HepG2 (cell line): Measurements from ENCODE around the gene UBL7. TPM values are rescaled to one million over a fixed set of nuclear protein-coding genes. Genes with fewer than 3 reads are reported as not detected.

Source experiments
- ATAC-seq: fragments of 200-7000 bp; cut with Tn5 transposase; 3 replicates; pipeline ENCODE4 v1.9.1; 2020; ENCODE audit warnings: mild to moderate bottlenecking, moderate library complexity
- BruUV-seq: library from RNA; stranded (reverse); fragments of 400-500 nt; replicated peaks from 2 replicates; lab custom pipeline; 2021; lab: Mats Ljungman, UMichigan
- CTCF ChIA-PET: fragments of 300-600 bp; formaldehyde crosslinking; extraction: SDS; loops from one replicate; lab custom pipeline; 2021; ENCODE audit warnings: low total read pairs, inconsistent platforms, low intra/inter-chr PET ratio; lab: Yijun Ruan, JAX
- POLR2A ChIA-PET: fragments of 350-600 bp; sonication (Branson Sonifier 250); formaldehyde crosslinking; loops from one replicate; lab custom pipeline; 2020; ENCODE audit warnings: antibody characterized with exemption, inconsistent platforms; lab: Yijun Ruan, JAX
- DNase-seq: peaks from one replicate; pipeline ENCODE4 v3.0.0-alpha.2; 2015; ENCODE audit warnings: low spot score
- FAIRE-seq: peaks from 3 replicates; lab custom pipeline; 2011; peaks lifted over from hg19 to GRCh38; lab: Jason Lieb, UNC
- H2AFZ ChIP-seq: one replicate; pipeline ENCODE4 v1.6.1; 2011; ENCODE audit warnings: low read length, inconsistent platforms
- H3K27ac ChIP-seq: fragments of 300-600 bp; 3 replicates; pipeline ENCODE4 v1.8.0; 2011; ENCODE audit warnings: mixed run types, mild to moderate bottlenecking, mixed read lengths, low read length, inconsistent platforms; ENCODE audit not compliant: insufficient read depth; ENCODE audit errors: extremely low read length
- H3K27me3 ChIP-seq, 2 experiments: fragments of 200-600 bp in 1 of 2; 2 replicates in 1 of 2; 3 replicates in 1 of 2; pipeline versions ENCODE4 v1.6.0 to v1.8.0; 2011; ENCODE audit warnings: low read length in 2 of 2, mild to moderate bottlenecking in 2 of 2, moderate library complexity in 2 of 2, inconsistent platforms in 1 of 2; ENCODE audit not compliant: insufficient read depth in 2 of 2, control insufficient read depth in 1 of 2
- H3K36me3 ChIP-seq, 2 experiments: fragments of 200-600 bp in 1 of 2; replicated peaks in 1 of 2; 2 replicates in 1 of 2; 3 replicates in 1 of 2; pipeline versions ENCODE4 v1.5.1 to v1.8.0; 2011; ENCODE audit warnings: low read length in 2 of 2, inconsistent platforms in 1 of 2; ENCODE audit not compliant: insufficient read depth in 2 of 2, control insufficient read depth in 1 of 2
- H3K4me1 ChIP-seq: 2 replicates; pipeline ENCODE4 v1.5.1; 2012; ENCODE audit warnings: low read length, inconsistent platforms; ENCODE audit not compliant: insufficient read depth
- H3K4me2 ChIP-seq: 2 replicates; pipeline ENCODE4 v1.6.0; 2011; ENCODE audit warnings: low read depth, low read length, inconsistent platforms
- H3K4me3 ChIP-seq, 3 experiments: fragments of 200-600 bp in 1 of 3; sonication (generic), shearing (Covaris generic) in 1 of 3; replicated peaks in 1 of 3; 2 replicates each; pipeline ENCODE4 v1.5.1; 2011 to 2016; ENCODE audit warnings: low read length in 3 of 3, inconsistent platforms in 2 of 3, low read depth in 2 of 3, mild to moderate bottlenecking in 2 of 3, control low read depth in 1 of 3, mixed read lengths in 1 of 3; ENCODE audit not compliant: insufficient read depth in 1 of 3
- H3K79me2 ChIP-seq: one replicate; pipeline ENCODE4 v1.6.1; 2011; ENCODE audit warnings: low read length, inconsistent platforms; ENCODE audit not compliant: insufficient read depth
- H3K9ac ChIP-seq: 2 replicates; pipeline ENCODE4 v1.6.0; 2011; ENCODE audit warnings: mild to moderate bottlenecking, low read depth, low read length, inconsistent platforms; ENCODE audit not compliant: insufficient read depth
- H3K9me3 ChIP-seq: 2 replicates; pipeline ENCODE4 v1.5.1; 2012; ENCODE audit warnings: mild to moderate bottlenecking, low read length
- H4K20me1 ChIP-seq: 2 replicates; pipeline ENCODE4 v1.6.0; 2011; ENCODE audit warnings: inconsistent platforms, mild to moderate bottlenecking, low read length, moderate library complexity; ENCODE audit not compliant: insufficient read depth
- EP300 ChIP-seq, 3 experiments: sonication (generic) in 1 of 3; formaldehyde crosslinking in 1 of 3; IDR thresholded peaks; 2 replicates each; pipeline versions ENCODE4 v1.5.1 to v1.6.1; 2011 to 2020; ENCODE audit warnings: low read depth in 2 of 3, low read length in 2 of 3, borderline replicate concordance in 1 of 3, improper control_type of control experiment in 1 of 3, mild to moderate bottlenecking in 1 of 3, missing genetic modification reagents in 1 of 3, moderate library complexity in 1 of 3
- MIER2 ChIP-seq: IDR thresholded peaks from 2 replicates; pipeline ENCODE4 v1.6.1; 2016; ENCODE audit warnings: missing biosample characterization, missing genetic modification reagents
- MYPOP ChIP-seq: sonication (generic); formaldehyde crosslinking; IDR thresholded peaks from 2 replicates; pipeline ENCODE4 v1.8.1; 2023; ENCODE audit warnings: mild to moderate bottlenecking, moderate library complexity, missing genetic modification reagents
- PLRG1 ChIP-seq: fragments of 450-650 bp; conservative IDR thresholded peaks from 2 replicates; pipeline ENCODE4 v1.6.1; 2016
- PTBP1 ChIP-seq: fragments of 200-400 bp; formaldehyde crosslinking; IDR thresholded peaks from 2 replicates; pipeline ENCODE4 v1.6.1; 2018; ENCODE audit warnings: low read length, low read depth; ENCODE audit not compliant: poor library complexity, severe bottlenecking
- RBAK ChIP-seq: sonication (generic); formaldehyde crosslinking; IDR thresholded peaks from 2 replicates; pipeline ENCODE4 v1.5.1; 2020; ENCODE audit warnings: mild to moderate bottlenecking, missing genetic modification reagents
- RXRA ChIP-seq: sonication (generic); formaldehyde crosslinking; IDR thresholded peaks from 2 replicates; pipeline ENCODE4 v1.5.1; 2020; ENCODE audit warnings: missing genetic modification reagents
- SOX13 ChIP-seq, 3 experiments: fragments of 450-650 bp in 1 of 3; sonication (generic) in 1 of 3; formaldehyde crosslinking in 1 of 3; IDR thresholded peaks in 2 of 3; conservative IDR thresholded peaks in 1 of 3; 2 replicates each; pipeline versions ENCODE4 v1.5.0 to v1.6.1; 2016 to 2020; ENCODE audit warnings: antibody characterized with exemption in 1 of 3, mild to moderate bottlenecking in 1 of 3, missing compliant biosample characterization in 1 of 3, missing genetic modification reagents in 1 of 3, moderate library complexity in 1 of 3
- ZC3H4 ChIP-seq: sonication (generic); formaldehyde crosslinking; IDR thresholded peaks from 2 replicates; pipeline ENCODE4 v1.4.0; 2020; ENCODE audit warnings: missing genetic modification reagents, borderline replicate concordance
- ZNF121 ChIP-seq: sonication (generic); formaldehyde crosslinking; IDR thresholded peaks from 2 replicates; pipeline ENCODE4 v1.5.0; 2020; ENCODE audit warnings: mild to moderate bottlenecking, missing genetic modification reagents
- ZNF331 ChIP-seq: sonication (generic); formaldehyde crosslinking; IDR thresholded peaks from 2 replicates; pipeline ENCODE4 v1.4.0; 2020; ENCODE audit warnings: missing genetic modification reagents
- ZNF44 ChIP-seq: sonication (generic); formaldehyde crosslinking; IDR thresholded peaks from 2 replicates; pipeline ENCODE4 v1.5.1; 2020; ENCODE audit warnings: mild to moderate bottlenecking, missing genetic modification reagents
- ZNF563 ChIP-seq: sonication (generic); formaldehyde crosslinking; IDR thresholded peaks from 2 replicates; pipeline ENCODE4 v1.8.0; 2022; ENCODE audit warnings: mild to moderate bottlenecking, moderate library complexity, missing genetic modification reagents
- ZNF724P ChIP-seq: sonication (generic); formaldehyde crosslinking; IDR thresholded peaks from 2 replicates; pipeline ENCODE4 v1.8.0; 2022; ENCODE audit warnings: missing genetic modification reagents, borderline replicate concordance
- WGBS: methylation state at CpG from one replicate; pipeline ENCODE4 v1.1.6; 2017; ENCODE audit warnings: low lambda C conversion rate; 5-methylcytosine and 5-hydroxymethylcytosine counted together
- in situ Hi-C: cut with HindIII; loops from 2 replicates; pipeline ENCODE4 v1.10.0; 2017; ENCODE audit warnings: low pct_unique_long_range_greater_than_20kb; ENCODE audit not compliant: extremely low pct_ligation_motif_present
- intact Hi-C: fragments of 100-400 bp; cut with micrococcal nuclease; formaldehyde crosslinking; loops from one replicate; pipeline ENCODE4 v1.10.0; 2022; ENCODE audit not compliant: unreplicated experiment
- polyA plus RNA-seq, 8 experiments: library from polyadenylated mRNA; depleted of rRNA in 3 of 8; stranded (reverse) in 7 of 8; unstranded in 1 of 8; fragments of >200 nt; fragmentation: Illumina TruSeq in 4 of 8; extraction: Trizol in 4 of 8; gene quantifications; 2 replicates each; pipeline versions ENCODE4 v1.2.1 to v1.2.3, GENCODE V29; 2011 to 2016; ENCODE audit warnings: low read depth in 4 of 8, missing spikeins in 1 of 8, mixed read lengths in 1 of 8; ENCODE audit not compliant: insufficient read depth in 1 of 8
- total RNA-seq, 5 experiments: library from RNA; depleted of rRNA; stranded (reverse); fragments of >200 nt; fragmentation: Illumina TruSeq; extraction: Trizol; gene quantifications; 2 replicates each; pipeline ENCODE4 v1.2.3, GENCODE V29; 2016; ENCODE audit warnings: low read depth in 1 of 5
- TF ChIP-seq, protein P1 (sequence below): sonication (generic); formaldehyde crosslinking; IDR thresholded peaks from 2 replicates; pipeline ENCODE4 v1.5.0; 2020; ENCODE audit warnings: mild to moderate bottlenecking, missing genetic modification reagents, borderline replicate concordance

Gene UBL7
- total and polyA plus RNA-seq, 2 of the 13 experiments (the other 11 are each of a cell fraction or from before 2014, with no cell fraction given): 55.0 to 63.5 TPM

DNA sequence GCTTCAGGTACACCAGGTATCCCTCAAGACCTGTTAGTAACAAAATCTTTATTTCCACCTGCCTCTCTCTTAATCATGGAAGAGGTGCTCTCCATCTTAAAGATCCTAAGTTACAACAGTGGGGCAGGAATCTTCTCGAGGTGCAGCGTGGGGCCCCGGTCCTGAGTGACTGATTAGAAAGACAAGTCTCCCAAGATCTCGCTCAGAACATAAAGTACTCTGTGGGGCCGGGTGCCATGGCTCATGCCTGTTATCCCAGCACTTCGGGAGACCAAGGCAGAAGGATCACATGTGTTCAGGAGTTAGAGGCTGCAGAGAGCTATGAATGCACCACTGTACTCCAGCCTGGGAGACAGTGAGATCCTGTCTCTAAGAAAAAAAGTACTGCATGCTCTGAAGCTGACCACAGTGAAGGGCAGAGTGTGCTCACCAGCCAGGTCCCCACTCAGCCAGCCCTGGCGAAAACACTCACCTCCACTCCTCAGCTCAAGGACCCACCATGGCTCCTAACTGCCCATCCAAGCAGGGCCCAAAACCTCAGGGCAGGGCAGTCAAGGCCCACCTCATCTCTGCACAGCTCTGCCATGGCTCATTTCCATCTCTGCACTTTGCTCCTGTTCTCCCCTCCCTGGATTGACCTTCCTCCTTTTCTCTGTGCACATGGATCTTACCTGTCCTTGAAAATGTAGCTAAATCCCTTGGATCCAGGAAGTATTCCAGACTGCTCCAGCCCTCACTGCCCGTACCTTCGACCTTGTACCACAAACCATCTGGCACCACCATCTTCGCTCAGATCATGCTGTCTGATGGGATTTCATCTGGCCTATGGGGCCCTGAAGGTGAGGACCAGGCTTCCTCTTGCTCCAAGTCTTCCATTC, 34.3 kb downstream of the UBL7 start (continued):
- TF ChIP-seq ZNF121 (CRISPR knock-in tag): 0 out of 2 replicates have a peak, but pooled peaks have one; percentile 61
- TF ChIP-seq ZNF331 (CRISPR knock-in tag): no peak
- no peak for TF ChIP-seq ZNF563 (CRISPR knock-in tag)
- TF ChIP-seq, all 625 proteins: peak for 19

GRCh38 chr15:74425630-74426029, 35.3 kb downstream of the UBL7 start:
- Histone ChIP-seq H3K27me3 (no peaks in the 10 kb centered on the region), H4K20me1 (peaks cover 6% of the 10 kb centered on the region), H3K4me3 (no peak overlapping the region), H3K79me2 (peaks cover 61% of the 10 kb centered on the region), H3K4me1 (peaks cover 100% of the 10 kb centered on the region), H3K4me2 (no peak overlapping the region)
- no peak for FAIRE-seq
- ATAC-seq: no peak
- in situ Hi-C loops: no loop called here
- intact Hi-C loops: no loop called here
- BruUV-seq: no TSS peak
- WGBS: 77% methylated on average over 7 of the region's 7 CpGs
- POLR2A ChIA-PET: interaction anchor here (0.6 to 8.1 kb wide), 3 partner anchors 8 to 41 kb away, joined by 3 to 107 read pairs (median 4); partner anchors contain the start of gene SEMA7A
- no peak for TF ChIP-seq ZNF724P (CRISPR knock-in tag)
- TF ChIP-seq, protein P1, sequence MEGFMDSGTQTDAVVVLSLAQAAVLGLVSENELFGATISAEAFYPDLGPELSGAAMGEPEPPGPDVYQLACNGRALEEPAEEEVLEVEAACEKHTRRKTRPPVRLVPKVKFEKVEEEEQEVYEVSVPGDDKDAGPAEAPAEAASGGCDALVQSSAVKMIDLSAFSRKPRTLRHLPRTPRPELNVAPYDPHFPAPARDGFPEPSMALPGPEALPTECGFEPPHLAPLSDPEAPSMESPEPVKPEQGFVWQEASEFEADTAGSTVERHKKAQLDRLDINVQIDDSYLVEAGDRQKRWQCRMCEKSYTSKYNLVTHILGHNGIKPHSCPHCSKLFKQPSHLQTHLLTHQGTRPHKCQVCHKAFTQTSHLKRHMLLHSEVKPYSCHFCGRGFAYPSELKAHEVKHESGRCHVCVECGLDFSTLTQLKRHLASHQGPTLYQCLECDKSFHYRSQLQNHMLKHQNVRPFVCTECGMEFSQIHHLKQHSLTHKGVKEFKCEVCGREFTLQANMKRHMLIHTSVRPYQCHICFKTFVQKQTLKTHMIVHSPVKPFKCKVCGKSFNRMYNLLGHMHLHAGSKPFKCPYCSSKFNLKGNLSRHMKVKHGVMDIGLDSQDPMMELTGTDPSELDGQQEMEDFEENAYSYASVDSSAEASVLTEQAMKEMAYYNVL (CRISPR knock-in tag): no peak
- no peak for TF ChIP-seq ZC3H4 (CRISPR knock-in tag)
- TF ChIP-seq EP300 (IDR thresholded peaks at IDR 0.05; ENCODE audit: low read depth in 2 of 2, low read length in 2 of 2): no peak
- no peak for TF ChIP-seq EP300 (CRISPR knock-in tag; IDR thresholded peaks at IDR 0.05; ENCODE audit: borderline replicate concordance)
- TF ChIP-seq MIER2: no peak
- TF ChIP-seq RXRA (CRISPR knock-in tag): no peak
- no peak for TF ChIP-seq ZNF44 (CRISPR knock-in tag)
- no peak for TF ChIP-seq PTBP1
- TF ChIP-seq PLRG1: no peak
- no peak for TF ChIP-seq MYPOP (CRISPR knock-in tag)
- TF ChIP-seq RBAK (CRISPR knock-in tag): no peak
- no peak for TF ChIP-seq SOX13 (IDR thresholded peaks at IDR 0.05)
- TF ChIP-seq SOX13 (CRISPR knock-in tag; conservative IDR thresholded peaks at IDR 0.05 in 1 of 2, IDR thresholded peaks at IDR 0.05 in 1 of 2): no peak
- TF ChIP-seq, all 625 proteins: peak for 0
- Histone ChIP-seq H3K9ac (no peak overlapping the region), H3K9me3 (no peaks in the 10 kb centered on the region), H3K27ac (no peak overlapping the region), H2AFZ (no peak overlapping the region), H3K36me3 (peaks cover 0 to 1% of the 10 kb centered on the region in 2 experiments; a peak in 3 of 5 replicates)
- CTCF ChIA-PET: no interaction called here
- DNase-seq: no peak
